HAP-1 (cell line): ENCODE results near the gene ZNF417.
"Not testable (repeated sequence)": the region's sequence is repeated elsewhere in the genome, so short reads cannot be mapped to it uniquely, and the experiment has no call there.

Experiments
- DNase-seq, 2 experiments: peaks; one replicate each; pipeline ENCODE4 v3.0.0-alpha.2; 2016 to 2020; ENCODE audit warnings: low spot score in 2 of 2
- H3K27me3 ChIP-seq: fragments of 250-450 bp; sonication (Bioruptor Pico); 2 replicates; pipeline ENCODE4 v1.5.1; 2020; ENCODE audit warnings: low read depth, mild to moderate bottlenecking, moderate library complexity
- H3K36me3 ChIP-seq: fragments of 250-450 bp; sonication (Bioruptor Pico); replicated peaks from 2 replicates; pipeline ENCODE4 v1.5.1; 2020; ENCODE audit warnings: mild to moderate bottlenecking
- H3K4me1 ChIP-seq: fragments of 250-450 bp; sonication (Bioruptor Pico); 2 replicates; pipeline ENCODE4 v1.5.1; 2020; ENCODE audit warnings: mild to moderate bottlenecking
- H3K4me3 ChIP-seq: fragments of 250-450 bp; sonication (Bioruptor Pico); 2 replicates; pipeline ENCODE4 v1.5.1; 2020; ENCODE audit warnings: mild to moderate bottlenecking, moderate library complexity
- H3K9me3 ChIP-seq: fragments of 250-450 bp; sonication (Bioruptor Pico); 2 replicates; pipeline ENCODE4 v1.5.1; 2020; ENCODE audit warnings: mild to moderate bottlenecking, moderate library complexity
- in situ Hi-C: fragments of 300-500 bp; cut with MboI; formaldehyde crosslinking; loops from 3 replicates; pipeline ENCODE4 v1.14.3; 2020; ENCODE audit warnings: low sequenced_read_pairs, inconsistent platforms, mixed read lengths

The ZNF417 gene

GRCh38 chr19:57916168-57916995, at the start of gene ZNF417:
Gene ZNF417 (minus strand): TSS chr19:57916592. CDS start chr19:57916411, 181 bp downstream.
- DNase-seq, result peak; percentile 86 to 87
- in situ Hi-C loops, result not testable (repeated sequence)

DNA sequence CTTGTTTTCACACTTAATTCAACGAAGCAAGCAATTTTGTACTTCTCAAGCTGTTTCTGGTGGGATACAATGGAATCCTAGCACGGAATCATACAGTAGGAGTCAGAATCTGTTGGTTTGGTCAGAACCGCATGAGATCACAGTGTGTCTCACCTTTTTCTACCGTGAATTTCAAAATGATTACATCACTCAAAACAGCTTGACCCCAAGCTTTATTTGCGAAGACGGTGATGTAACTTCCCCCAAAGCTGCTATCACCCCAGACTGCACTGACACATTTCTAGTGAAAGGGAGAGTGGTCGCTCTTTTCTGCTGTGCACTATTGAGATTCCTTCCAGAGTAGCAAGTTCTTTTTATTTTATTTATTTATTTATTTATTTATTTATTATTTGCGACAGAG, 48.4 kb upstream of the ZNF417 start:
- in situ Hi-C loops, result no loop called here
- H3K9me3 ChIP-seq, result no peaks in the 10 kb centered on the region
- DNase-seq, result no peak
- no peaks in the 10 kb centered on the region for H3K36me3 ChIP-seq
- no peak overlapping the region for H3K4me3 ChIP-seq
- H3K27me3 ChIP-seq, result no peaks in the 10 kb centered on the region
- no peaks in the 10 kb centered on the region for H3K4me1 ChIP-seq

More at GRCh38 chr19:57916168-57916995, at the start of gene ZNF417:
- not testable (repeated sequence) for H3K27me3 ChIP-seq, H3K4me1 ChIP-seq, H3K36me3 ChIP-seq, H3K9me3 ChIP-seq
- peak within 1 kb of the TSS; percentile 87 for H3K4me3 ChIP-seq

DNA sequence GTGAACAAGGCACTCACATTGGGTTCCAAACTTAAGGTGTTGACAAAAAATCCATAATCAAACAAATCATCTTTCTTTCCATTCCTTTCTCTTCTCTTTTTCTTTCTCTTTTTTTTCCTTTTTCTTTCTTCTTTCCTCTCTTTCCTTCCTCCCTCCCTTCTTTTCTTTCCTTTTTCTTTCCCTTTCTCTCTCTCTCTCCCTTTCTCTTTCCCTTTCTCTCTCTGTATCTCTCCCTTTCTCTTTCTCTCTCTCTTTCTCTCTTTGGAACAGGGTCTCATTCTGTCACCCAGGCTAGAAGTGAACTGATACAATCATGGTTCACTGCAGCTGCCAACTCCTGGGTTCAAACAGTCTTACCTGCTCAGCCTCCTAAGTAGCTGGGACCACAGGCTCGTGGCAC, 45.4 kb upstream of the ZNF417 start:
- no peak for DNase-seq
- Histone ChIP-seq H3K9me3 (peaks cover 2% of the 10 kb centered on the region), H3K27me3 (no peaks in the 10 kb centered on the region), H3K4me3 (no peak overlapping the region), H3K4me1 (no peaks in the 10 kb centered on the region), H3K36me3 (no peaks in the 10 kb centered on the region)
- in situ Hi-C loops, result no loop called here

DNA sequence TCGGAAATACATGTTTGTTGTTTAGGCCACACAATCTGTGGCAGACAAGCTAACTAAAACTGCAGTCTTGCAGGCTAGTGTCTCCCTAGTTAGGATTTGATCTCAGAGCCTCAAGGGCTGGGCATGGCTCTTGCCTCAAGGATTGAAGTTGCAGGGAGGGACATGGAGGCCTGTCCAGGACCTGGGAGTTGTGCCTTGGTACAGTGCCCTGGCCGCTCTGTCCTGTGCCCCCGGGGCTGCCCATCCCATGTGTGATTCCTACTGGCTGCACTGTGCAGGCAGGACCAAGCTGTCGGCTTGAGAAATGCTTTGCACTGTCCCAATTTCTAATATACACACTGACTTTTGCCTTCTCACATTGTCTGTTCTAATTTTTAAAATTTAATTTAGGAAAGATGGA, 38.6 kb upstream of the ZNF417 start:
- in situ Hi-C loops, result no loop called here
- peaks cover 6% of the 10 kb centered on the region for H3K9me3 ChIP-seq
- no peaks in the 10 kb centered on the region for H3K27me3 ChIP-seq
- H3K36me3 ChIP-seq, result no peaks in the 10 kb centered on the region
- no peaks in the 10 kb centered on the region for H3K4me1 ChIP-seq
- no peak overlapping the region for H3K4me3 ChIP-seq
- DNase-seq, result no peak

GRCh38 chr19:57949702-57950101, 33.3 kb upstream of the ZNF417 start:
- DNase-seq, result no peak
- Histone ChIP-seq H3K4me1 (no peaks in the 10 kb centered on the region), H3K27me3 (no peaks in the 10 kb centered on the region), H3K9me3 (peaks cover 14% of the 10 kb centered on the region; the same call in 1 of the 2 replicates), H3K4me3 (no peak overlapping the region), H3K36me3 (no peaks in the 10 kb centered on the region)
- in situ Hi-C loops, result no loop called here

DNA sequence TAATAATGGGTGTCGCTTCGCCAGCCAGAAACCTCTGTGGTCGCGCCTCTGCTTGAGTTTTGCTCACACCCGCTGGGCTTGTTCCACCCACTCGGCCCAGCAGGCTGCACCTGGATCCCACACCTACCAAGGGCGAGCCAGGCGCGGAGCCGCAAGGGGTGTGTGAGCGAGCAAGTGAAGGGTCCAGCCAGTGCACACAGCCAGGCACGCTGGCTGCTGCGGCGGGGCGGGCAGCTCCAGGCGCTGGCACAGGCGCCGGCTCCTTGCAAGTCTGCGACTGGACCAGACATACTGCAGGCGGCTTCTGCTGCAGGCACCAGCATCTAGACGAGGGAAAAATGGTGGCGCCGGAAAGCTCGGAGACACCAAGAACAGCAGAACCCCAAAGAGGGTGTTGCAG, 32.9 kb upstream of the ZNF417 start:
- Histone ChIP-seq H3K4me3 (no peak overlapping the region), H3K9me3 (peaks cover 14% of the 10 kb centered on the region), H3K27me3 (no peaks in the 10 kb centered on the region), H3K4me1 (no peaks in the 10 kb centered on the region), H3K36me3 (no peaks in the 10 kb centered on the region)
- in situ Hi-C loops, result no loop called here
- no peak for DNase-seq

GRCh38 chr19:57947419-57948134, 31.2 kb upstream of the ZNF417 start, which contains the start of gene ZNF256:
Gene ZNF256 (minus strand): TSS chr19:57947706. CDS start chr19:57947474, 232 bp downstream.
- H3K4me1 ChIP-seq, result no peaks in the 10 kb centered on the region
- peaks cover 14% of the 10 kb centered on the region for H3K9me3 ChIP-seq
- peak; percentile 86 to 94 for DNase-seq
- in situ Hi-C loops, result no loop called here
- H3K4me3 ChIP-seq, result peak within 1 kb of the TSS; percentile 58
- H3K27me3 ChIP-seq, result no peaks in the 10 kb centered on the region
- H3K36me3 ChIP-seq, result no peaks in the 10 kb centered on the region; the same call in 1 of the 2 replicates

- H3K36me3 ChIP-seq, result peaks cover 3% of the 10 kb centered on the region
- H3K27me3 ChIP-seq, result no peaks in the 10 kb centered on the region
- peak overlapping the region; percentile 58 for H3K4me3 ChIP-seq
- no peak for DNase-seq
- in situ Hi-C loops, result no loop called here
- H3K9me3 ChIP-seq, result peaks cover 14% of the 10 kb centered on the region
- H3K4me1 ChIP-seq, result no peaks in the 10 kb centered on the region
These were observed 30.7 kb upstream of the ZNF417 start for GRCh38 chr19:57947088-57947418.

DNA sequence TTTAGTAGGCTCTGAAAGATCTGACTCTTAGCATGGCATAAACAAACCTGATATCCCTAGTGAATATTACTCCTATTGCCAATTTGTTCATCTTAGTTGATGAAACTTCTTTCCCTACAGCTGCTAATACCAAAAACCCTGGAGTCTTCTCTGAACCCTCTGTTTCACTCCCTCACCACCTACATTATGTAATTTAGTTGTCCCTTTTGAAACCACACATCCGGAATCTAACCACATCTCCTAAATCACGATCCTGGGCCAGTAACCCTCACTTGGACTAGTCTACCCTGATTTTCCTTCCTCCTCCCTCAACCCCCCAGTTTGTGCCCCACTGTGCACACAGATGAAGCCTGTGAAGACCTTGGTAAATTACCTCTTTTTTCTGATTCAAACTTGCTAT, 29.9 kb upstream of the ZNF417 start:
- Histone ChIP-seq H3K9me3 (peaks cover 16% of the 10 kb centered on the region), H3K4me1 (no peaks in the 10 kb centered on the region), H3K27me3 (no peaks in the 10 kb centered on the region), H3K36me3 (peaks cover 11% of the 10 kb centered on the region), H3K4me3 (peak overlapping the region; percentile 58)
- in situ Hi-C loops, result no loop called here
- no peak for DNase-seq

GRCh38 chr19:57941593-57941992, 25.2 kb upstream of the ZNF417 start:
- Histone ChIP-seq H3K4me3 (no peak overlapping the region), H3K4me1 (no peaks in the 10 kb centered on the region), H3K36me3 (peaks cover 14% of the 10 kb centered on the region), H3K27me3 (no peaks in the 10 kb centered on the region), H3K9me3 (peaks cover 15% of the 10 kb centered on the region)
- no peak for DNase-seq
- in situ Hi-C loops, result no loop called here

DNA sequence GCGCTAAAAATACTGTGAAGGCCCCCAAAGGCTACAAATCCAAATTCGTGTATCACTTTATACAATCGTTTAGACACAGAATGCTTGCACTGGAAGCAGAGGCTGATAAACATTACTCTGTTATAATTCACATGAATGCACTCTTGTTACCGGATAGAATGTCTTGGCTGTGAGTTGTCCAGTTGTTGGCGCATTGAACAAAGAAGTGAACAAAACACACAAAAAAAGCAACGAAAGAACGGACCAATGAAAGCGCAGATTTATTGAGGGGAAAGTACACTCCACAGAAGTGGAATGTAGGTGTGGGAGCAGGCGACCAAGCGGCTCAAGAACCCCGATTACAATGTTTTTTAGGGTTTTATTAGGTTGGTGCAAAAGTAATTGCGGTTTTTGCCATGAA, 19.3 kb upstream of the ZNF417 start:
- in situ Hi-C loops, result no loop called here
- 0 out of 2 replicates have a peak, but pooled peaks cover 2% of the 10 kb centered on the region for H3K9me3 ChIP-seq
- no peaks in the 10 kb centered on the region for H3K4me1 ChIP-seq
- H3K36me3 ChIP-seq, result no peaks in the 10 kb centered on the region
- H3K27me3 ChIP-seq, result no peaks in the 10 kb centered on the region
- H3K4me3 ChIP-seq, result no peak overlapping the region
- DNase-seq, result no peak

DNA sequence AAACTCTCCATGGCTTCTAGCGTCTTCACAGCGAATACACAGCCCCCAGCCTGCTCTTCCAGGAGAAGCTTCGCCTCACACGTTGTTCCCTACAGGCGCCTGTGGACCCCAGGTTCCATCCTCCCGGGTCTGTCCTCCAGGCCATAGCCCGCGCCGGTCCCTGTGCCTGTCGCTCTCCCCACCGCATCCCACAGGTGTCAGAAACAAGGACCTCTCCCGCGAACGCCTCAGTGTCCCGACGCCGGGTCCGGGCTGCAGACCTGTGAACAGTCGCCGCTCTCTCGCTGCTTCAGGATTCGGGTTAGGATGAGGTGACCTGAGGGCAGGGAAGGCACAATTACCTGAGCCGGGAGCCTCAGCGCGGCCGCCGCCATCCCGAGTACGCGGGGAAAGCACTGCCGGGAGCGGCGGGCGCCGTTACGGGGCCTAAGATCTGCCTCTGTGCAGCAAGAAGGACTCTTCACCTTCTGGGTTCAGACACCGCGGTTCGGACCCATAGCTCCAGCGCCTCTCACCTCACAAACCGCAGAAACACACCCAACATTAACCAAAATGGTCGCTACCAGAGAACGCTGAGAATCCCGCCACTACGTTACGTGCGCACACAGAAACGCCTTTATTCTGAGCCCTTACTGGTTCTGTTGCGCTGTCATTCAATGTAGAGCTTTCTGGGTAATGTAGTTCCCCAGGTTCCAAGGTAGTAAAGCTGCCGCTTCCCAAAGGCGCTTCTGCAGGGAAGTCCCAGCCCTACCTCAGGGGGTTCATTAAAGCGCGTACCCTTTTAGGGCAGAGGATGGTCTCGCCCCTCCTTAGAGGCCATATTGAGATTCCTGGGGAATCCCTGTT, 18.7 kb upstream of the ZNF417 start, which contains the start of gene ZNF418:
ZNF418 (minus strand) TSS at position 583 of the 846 bp plus-strand sequence. CDS start 1,580 bp downstream, outside the sequence.
- Histone ChIP-seq H3K36me3 (no peaks in the 10 kb centered on the region), H3K4me3 (no peak within 1 kb of the TSS), H3K4me1 (no peaks in the 10 kb centered on the region), H3K9me3 (0 out of 2 replicates have a peak, but pooled peaks cover 2% of the 10 kb centered on the region), H3K27me3 (no peaks in the 10 kb centered on the region)
- in situ Hi-C loops, result no loop called here
- no peak for DNase-seq

DNA sequence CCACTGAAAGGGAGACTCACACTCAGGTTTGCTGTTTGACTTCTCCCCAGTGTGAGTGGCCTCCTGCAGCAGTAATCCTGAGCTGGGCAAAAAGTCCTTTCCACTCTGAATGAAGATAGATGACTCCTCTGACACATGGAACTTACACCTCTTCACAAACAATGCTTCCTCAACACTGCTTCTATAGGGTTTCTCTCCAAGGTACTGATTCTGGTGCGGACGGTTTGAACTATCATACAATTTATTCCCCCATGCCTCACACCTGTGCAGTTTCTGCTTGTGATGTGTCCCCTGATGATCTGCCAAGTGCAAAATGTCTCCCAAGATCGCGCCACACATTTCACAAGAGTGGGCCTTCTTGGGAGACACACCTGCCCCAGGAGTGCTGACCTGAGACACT, 11.2 kb upstream of the ZNF417 start:
- no peak overlapping the region for H3K4me3 ChIP-seq
- no peaks in the 10 kb centered on the region for H3K36me3 ChIP-seq
- in situ Hi-C loops, result no loop called here

More for the DNA sequence above, 11.2 kb upstream of the ZNF417 start:
- DNase-seq, result no peak
- Histone ChIP-seq H3K9me3 (peaks cover 7% of the 10 kb centered on the region), H3K27me3 (no peaks in the 10 kb centered on the region), H3K4me1 (no peaks in the 10 kb centered on the region)
